HUES64 (cell line): Measurements from ENCODE around the gene GRB10.

ENCODE experiments used
- H3K27ac ChIP-seq: 2 replicates; pipeline ENCODE4 v1.7.0; 2013; ENCODE audit warnings: low read depth, low read length, inconsistent platforms
- H3K27me3 ChIP-seq: 2 replicates; pipeline ENCODE4 v1.6.1; 2013; ENCODE audit warnings: mild to moderate bottlenecking, low read length; ENCODE audit not compliant: insufficient read depth
- H3K36me3 ChIP-seq: 2 replicates; pipeline ENCODE4 v1.6.1; 2013; ENCODE audit warnings: mild to moderate bottlenecking, low read length; ENCODE audit not compliant: insufficient read depth
- H3K4me1 ChIP-seq: 2 replicates; pipeline ENCODE4 v1.6.1; 2013; ENCODE audit warnings: mild to moderate bottlenecking, low read length, moderate library complexity; ENCODE audit not compliant: insufficient read depth
- H3K4me3 ChIP-seq: 2 replicates; pipeline ENCODE4 v1.5.1; 2013; ENCODE audit warnings: mild to moderate bottlenecking, low read length, moderate library complexity
- H3K9ac ChIP-seq: 2 replicates; pipeline ENCODE4 v1.6.1; 2013; ENCODE audit warnings: mild to moderate bottlenecking, low read depth, low read length
- H3K9me3 ChIP-seq: 2 replicates; pipeline ENCODE4 v1.6.1; 2013; ENCODE audit warnings: low read depth, low read length; ENCODE audit not compliant: insufficient read depth
- WGBS: fragments of 150-250, 120-280 bp; methylation state at CpG from one replicate; pipeline ENCODE4 v1.1.7; 2013; ENCODE audit warnings: missing lambda C conversion rate; 5-methylcytosine and 5-hydroxymethylcytosine counted together

The GRB10 gene

GRCh38 chr7:50640256-50640655 lies 142.4 kb downstream of the GRB10 start:
- no peak overlapping the region for H3K9ac ChIP-seq
- H3K36me3 ChIP-seq, result peaks cover 3% of the 10 kb centered on the region; the same call in 1 of the 2 replicates
- no peaks in the 10 kb centered on the region for H3K9me3 ChIP-seq
- H3K27ac ChIP-seq, result no peak overlapping the region
- H3K4me1 ChIP-seq, result no peaks in the 10 kb centered on the region
- no peaks in the 10 kb centered on the region for H3K27me3 ChIP-seq
- no peak overlapping the region for H3K4me3 ChIP-seq
- 99% methylated on average over 2 of the region's 2 CpGs for WGBS

- H3K9me3 ChIP-seq, result no peaks in the 10 kb centered on the region
- WGBS, result 98% methylated on average over 2 of the region's 3 CpGs
- no peak overlapping the region for H3K4me3 ChIP-seq
- H3K4me1 ChIP-seq, result peaks cover 3% of the 10 kb centered on the region
- H3K27me3 ChIP-seq, result no peaks in the 10 kb centered on the region
- H3K27ac ChIP-seq, result no peak overlapping the region
- peaks cover 3% of the 10 kb centered on the region; the same call in 1 of the 2 replicates for H3K36me3 ChIP-seq
- H3K9ac ChIP-seq, result no peak overlapping the region
Observed at GRCh38 chr7:50637725-50638643, 144.7 kb downstream of the GRB10 start.

GRCh38 chr7:50634378-50634777 lies 148.3 kb downstream of the GRB10 start:
- WGBS, result no CpG with 5 or more reads among the region's 1 CpG
- Histone ChIP-seq H3K36me3 (no peaks in the 10 kb centered on the region), H3K4me1 (peaks cover 17% of the 10 kb centered on the region), H3K9me3 (no peaks in the 10 kb centered on the region), H3K4me3 (no peak overlapping the region), H3K27me3 (no peaks in the 10 kb centered on the region), H3K27ac (no peak overlapping the region), H3K9ac (no peak overlapping the region)

GRCh38 chr7:50633414-50633710 lies 149.3 kb downstream of the GRB10 start:
- Histone ChIP-seq H3K9ac (no peak overlapping the region), H3K27ac (no peak overlapping the region), H3K9me3 (no peaks in the 10 kb centered on the region), H3K27me3 (no peaks in the 10 kb centered on the region), H3K4me1 (peaks cover 25% of the 10 kb centered on the region), H3K36me3 (no peaks in the 10 kb centered on the region), H3K4me3 (no peak overlapping the region)
- 83% methylated on average over 1 of the region's 1 CpG for WGBS

GRCh38 chr7:50632561-50633413 lies 149.9 kb downstream of the GRB10 start:
- peaks cover 25% of the 10 kb centered on the region for H3K4me1 ChIP-seq
- H3K9ac ChIP-seq, result no peak overlapping the region
- no peak overlapping the region for H3K4me3 ChIP-seq
- no peaks in the 10 kb centered on the region for H3K36me3 ChIP-seq
- H3K9me3 ChIP-seq, result no peaks in the 10 kb centered on the region
- H3K27me3 ChIP-seq, result no peaks in the 10 kb centered on the region
- H3K27ac ChIP-seq, result peak overlapping the region; percentile 61; the same call in 1 of the 2 replicates
- WGBS, result 54% methylated on average over 10 of the region's 10 CpGs

- Histone ChIP-seq H3K9me3 (no peaks in the 10 kb centered on the region), H3K4me3 (no peak overlapping the region), H3K4me1 (peaks cover 25% of the 10 kb centered on the region), H3K27ac (no peak overlapping the region), H3K36me3 (peaks cover 2% of the 10 kb centered on the region), H3K27me3 (no peaks in the 10 kb centered on the region), H3K9ac (no peak overlapping the region)
- WGBS, result 89% methylated on average over 7 of the region's 7 CpGs
Observed at GRCh38 chr7:50631639-50632038, 151.1 kb downstream of the GRB10 start.

- no peak overlapping the region for H3K9ac ChIP-seq
- H3K9me3 ChIP-seq, result no peaks in the 10 kb centered on the region
- H3K27me3 ChIP-seq, result no peaks in the 10 kb centered on the region
- H3K4me1 ChIP-seq, result peaks cover 25% of the 10 kb centered on the region
- H3K27ac ChIP-seq, result no peak overlapping the region
- WGBS, result 87% methylated on average over 6 of the region's 6 CpGs
- H3K36me3 ChIP-seq, result peaks cover 7% of the 10 kb centered on the region
- no peak overlapping the region for H3K4me3 ChIP-seq
Observed at GRCh38 chr7:50631100-50631499, 151.6 kb downstream of the GRB10 start.

GRCh38 chr7:50629238-50629901 lies 153.3 kb downstream of the GRB10 start:
- no peak overlapping the region for H3K9ac ChIP-seq
- no peaks in the 10 kb centered on the region for H3K27me3 ChIP-seq
- peaks cover 25% of the 10 kb centered on the region for H3K4me1 ChIP-seq
- no peak overlapping the region for H3K4me3 ChIP-seq
- peaks cover 23% of the 10 kb centered on the region for H3K36me3 ChIP-seq
- 80% methylated on average over 10 of the region's 10 CpGs for WGBS
- H3K9me3 ChIP-seq, result no peaks in the 10 kb centered on the region
- no peak overlapping the region for H3K27ac ChIP-seq

- Histone ChIP-seq H3K4me3 (no peak overlapping the region), H3K4me1 (peaks cover 25% of the 10 kb centered on the region), H3K36me3 (peaks cover 23% of the 10 kb centered on the region), H3K27ac (no peak overlapping the region), H3K9me3 (no peaks in the 10 kb centered on the region), H3K9ac (no peak overlapping the region), H3K27me3 (no peaks in the 10 kb centered on the region)
- WGBS, result 53% methylated on average over 6 of the region's 6 CpGs
Observed at GRCh38 chr7:50628434-50629084, 154.1 kb downstream of the GRB10 start.

GRCh38 chr7:50627824-50628361 lies 154.8 kb downstream of the GRB10 start:
- H3K27me3 ChIP-seq, result no peaks in the 10 kb centered on the region
- no peaks in the 10 kb centered on the region for H3K9me3 ChIP-seq
- no peak overlapping the region for H3K9ac ChIP-seq
- peaks cover 22% of the 10 kb centered on the region for H3K4me1 ChIP-seq
- peaks cover 23% of the 10 kb centered on the region for H3K36me3 ChIP-seq
- H3K4me3 ChIP-seq, result no peak overlapping the region
- H3K27ac ChIP-seq, result no peak overlapping the region
- WGBS, result 93% methylated on average over 17 of the region's 17 CpGs
